ENCODE results near the gene VEGFA. TPM values are rescaled to one million over a fixed set of nuclear protein-coding genes. Genes with fewer than 3 reads are reported as not detected.
"Not testable (repeated sequence)": the region's sequence is repeated elsewhere in the genome, so short reads cannot be mapped to it uniquely, and the experiment has no call there.

Gene VEGFA
- total RNA-seq, 1 donor from 2014 or later: 15.5 TPM

GRCh38 chr6:43814111-43814510 is 44.1 kb downstream of the VEGFA start:
- no peak for FAIRE-seq

GRCh38 chr6:43814865-43815264 is 44.9 kb downstream of the VEGFA start:
- FAIRE-seq (no peak), DNase-seq (ENCODE audit: low spot score in 2 of 2) (no peak)

More at GRCh38 chr6:43814111-43814510, 44.1 kb downstream of the VEGFA start:
- no peak for DNase-seq (ENCODE audit: low spot score in 2 of 2)

- no peak for FAIRE-seq
- no peak for DNase-seq (ENCODE audit: low spot score in 2 of 2)
These were observed 47.2 kb downstream of the VEGFA start for GRCh38 chr6:43817192-43817591.

- DNase-seq (ENCODE audit: low spot score in 2 of 2); FAIRE-seq: not testable (repeated sequence)
These were observed 49.0 kb downstream of the VEGFA start for GRCh38 chr6:43818973-43819372.

GRCh38 chr6:43819958-43820357 is 49.9 kb downstream of the VEGFA start:
- FAIRE-seq: no peak
- DNase-seq (ENCODE audit: low spot score in 2 of 2): no peak

GRCh38 chr6:43820486-43820885 is 50.5 kb downstream of the VEGFA start:
- no peak for FAIRE-seq
- DNase-seq (ENCODE audit: low spot score in 2 of 2): no peak

GRCh38 chr6:43821101-43821886 is 51.3 kb downstream of the VEGFA start:
- no peak for DNase-seq (ENCODE audit: low spot score in 2 of 2)
- no peak for FAIRE-seq

GRCh38 chr6:43823390-43823789 is 53.4 kb downstream of the VEGFA start:
- DNase-seq (ENCODE audit: low spot score in 2 of 2) (no peak), FAIRE-seq (no peak)

GRCh38 chr6:43823879-43824702 is 54.1 kb downstream of the VEGFA start:
- FAIRE-seq: no peak

GRCh38 chr6:43824703-43825064 is 54.7 kb downstream of the VEGFA start:
- FAIRE-seq: no peak
- DNase-seq (ENCODE audit: low spot score in 2 of 2): no peak

More at GRCh38 chr6:43823879-43824702, 54.1 kb downstream of the VEGFA start:
- DNase-seq (ENCODE audit: low spot score in 2 of 2): peak in 1 of 2 donors; percentile 23

- FAIRE-seq (no peak), DNase-seq (ENCODE audit: low spot score in 2 of 2) (no peak)
These were observed 55.4 kb downstream of the VEGFA start for GRCh38 chr6:43825187-43826115.

GRCh38 chr6:43826730-43827129 is 56.7 kb downstream of the VEGFA start:
- no peak for DNase-seq (ENCODE audit: low spot score in 2 of 2)
- FAIRE-seq: no peak

- DNase-seq (ENCODE audit: low spot score in 2 of 2) (no peak), FAIRE-seq (no peak)
These were observed 57.9 kb downstream of the VEGFA start for GRCh38 chr6:43827898-43828297.

GRCh38 chr6:43828711-43829110 is 58.7 kb downstream of the VEGFA start:
- FAIRE-seq: no peak
- no peak for DNase-seq (ENCODE audit: low spot score in 2 of 2)

- no peak for DNase-seq (ENCODE audit: low spot score in 2 of 2)
- FAIRE-seq: no peak
These were observed 59.5 kb downstream of the VEGFA start for GRCh38 chr6:43829470-43829869.

GRCh38 chr6:43830775-43831174 is 60.8 kb downstream of the VEGFA start:
- no peak for DNase-seq (ENCODE audit: low spot score in 2 of 2)
- FAIRE-seq: no peak

- DNase-seq (ENCODE audit: low spot score in 2 of 2): no peak
- FAIRE-seq: no peak
These were observed 61.2 kb downstream of the VEGFA start for GRCh38 chr6:43831191-43831590.

GRCh38 chr6:43833223-43833995 is 63.4 kb downstream of the VEGFA start:
- FAIRE-seq: no peak
- DNase-seq (ENCODE audit: low spot score in 2 of 2): no peak

GRCh38 chr6:43833996-43834390 is 64.0 kb downstream of the VEGFA start:
- DNase-seq (ENCODE audit: low spot score in 2 of 2): no peak
- FAIRE-seq: no peak

All from frontal cortex (tissue), 4 donors.